ENCODE data around the gene SYT13. TPM values are rescaled to one million over a fixed set of nuclear protein-coding genes. Genes with fewer than 3 reads are reported as not detected.

The SYT13 gene
- total RNA-seq, 2 experiments from 2014 or later: not detected

- CTCF ChIA-PET: no interaction called here
- POLR2A ChIA-PET: no interaction called here
These were observed 56.6 kb downstream of the SYT13 start for GRCh38 chr11:45229401-45230020.

- ChIA-PET CTCF (interaction anchor here (0.8 kb wide), 1 partner anchor 292 kb away, joined by 3 read pairs; no protein-coding TSS in a partner anchor), POLR2A (no interaction called here)
These were observed 58.3 kb downstream of the SYT13 start for GRCh38 chr11:45227836-45228235.

DNA sequence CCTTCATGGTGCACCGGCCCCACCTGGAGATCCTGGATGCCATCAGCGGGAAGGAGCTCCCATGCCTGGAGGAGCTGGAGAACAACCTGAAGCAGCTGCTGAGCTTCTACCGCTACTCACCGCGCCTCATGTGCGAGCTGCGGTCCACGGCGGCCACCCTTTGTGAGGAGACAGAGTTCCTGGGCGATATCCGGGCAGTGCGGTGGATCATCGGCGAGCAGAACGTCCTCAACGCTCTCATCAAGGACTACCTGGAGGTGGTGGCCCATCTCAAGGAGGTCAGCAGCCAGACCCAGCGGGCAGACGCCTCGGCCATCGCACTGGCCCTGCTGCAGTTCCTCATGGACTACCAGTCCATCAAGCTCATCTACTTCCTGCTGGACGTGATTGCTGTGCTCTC is 59.2 kb downstream of the SYT13 start:
- POLR2A ChIA-PET: no interaction called here
- CTCF ChIA-PET: no interaction called here

DNA sequence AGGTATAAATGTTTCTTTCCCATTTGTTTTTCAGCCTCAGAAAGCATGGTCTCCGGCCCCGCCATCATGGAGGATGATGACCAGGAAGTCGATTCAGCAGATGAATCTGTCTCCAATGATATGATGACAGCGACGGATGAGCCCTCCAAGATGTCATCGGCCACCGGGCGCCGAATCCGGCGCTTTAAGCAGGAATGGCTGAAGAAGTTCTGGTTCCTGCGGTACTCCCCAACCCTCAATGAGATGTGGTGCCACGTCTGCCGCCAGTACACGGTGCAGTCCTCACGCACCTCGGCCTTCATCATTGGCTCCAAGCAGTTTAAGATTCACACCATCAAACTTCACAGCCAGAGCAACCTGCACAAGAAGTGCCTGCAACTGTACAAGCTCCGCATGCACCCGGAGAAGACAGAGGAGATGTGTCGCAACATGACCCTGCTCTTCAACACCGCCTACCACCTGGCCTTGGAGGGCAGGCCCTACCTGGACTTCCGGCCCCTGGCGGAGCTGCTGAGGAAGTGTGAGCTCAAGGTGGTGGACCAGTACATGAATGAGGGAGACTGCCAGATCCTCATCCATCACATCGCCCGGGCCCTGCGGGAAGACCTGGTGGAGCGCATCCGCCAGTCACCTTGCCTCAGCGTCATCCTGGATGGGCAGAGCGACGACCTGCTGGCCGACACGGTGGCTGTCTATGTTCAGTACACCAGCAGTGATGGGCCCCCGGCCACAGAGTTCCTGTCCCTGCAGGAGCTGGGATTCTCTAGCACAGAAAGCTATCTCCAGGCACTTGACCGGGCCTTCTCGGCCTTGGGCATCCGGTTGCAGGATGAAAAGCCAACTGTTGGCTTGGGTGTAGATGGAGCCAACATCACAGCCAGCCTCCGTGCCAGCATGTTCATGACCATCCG is 59.9 kb downstream of the SYT13 start:
- ChIA-PET CTCF (no interaction called here), POLR2A (no interaction called here)

GRCh38 chr11:45225277-45225676 is 60.9 kb downstream of the SYT13 start:
- CTCF ChIA-PET: no interaction called here

GRCh38 chr11:45224766-45225165 is 61.4 kb downstream of the SYT13 start:
- CTCF ChIA-PET: no interaction called here
- POLR2A ChIA-PET: no interaction called here

More at GRCh38 chr11:45225277-45225676, 60.9 kb downstream of the SYT13 start:
- POLR2A ChIA-PET: no interaction called here

- POLR2A ChIA-PET: no interaction called here
- CTCF ChIA-PET: no interaction called here
These were observed 62.6 kb downstream of the SYT13 start for GRCh38 chr11:45223496-45223895.

- CTCF ChIA-PET: no interaction called here
- POLR2A ChIA-PET: no interaction called here
These were observed 66.7 kb downstream of the SYT13 start for GRCh38 chr11:45219411-45219810.

DNA sequence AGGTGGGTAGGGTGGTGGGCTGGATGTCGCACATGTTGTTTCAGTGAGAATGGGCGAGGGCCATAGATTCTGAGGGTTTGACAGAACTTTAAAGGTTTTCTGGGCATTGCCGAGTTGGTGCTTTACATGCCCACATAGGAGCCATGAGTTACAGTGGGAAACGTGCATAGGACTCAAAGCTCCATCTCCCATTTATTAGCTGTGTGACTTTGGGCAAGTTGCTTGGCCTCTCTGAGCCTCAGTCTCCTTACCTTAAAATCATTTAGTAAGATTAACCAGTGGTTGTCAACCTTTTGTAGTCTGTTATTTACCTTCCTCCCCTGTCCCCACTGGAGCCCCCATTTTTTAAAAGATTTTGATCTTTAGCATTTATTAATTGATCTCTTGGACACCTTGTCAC is 67.4 kb downstream of the SYT13 start:
- ChIA-PET CTCF (no interaction called here), POLR2A (no interaction called here)

DNA sequence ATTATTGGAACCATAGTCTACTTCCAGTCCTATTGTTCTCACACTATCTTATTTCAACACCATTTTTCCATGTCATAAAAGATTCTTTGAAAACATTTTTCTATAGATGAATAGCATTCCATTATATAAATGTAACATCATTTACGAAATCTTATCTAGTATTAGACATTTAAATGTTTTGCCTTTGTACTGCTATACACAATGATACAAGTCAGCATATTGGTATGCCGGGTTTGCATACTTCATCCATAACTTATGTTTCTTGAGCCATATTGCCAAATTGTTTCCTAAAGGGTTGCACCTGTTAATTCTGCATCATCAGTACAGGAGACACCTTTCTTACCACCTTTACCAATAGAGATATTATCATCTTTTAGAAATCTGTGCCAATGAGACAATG is 68.2 kb downstream of the SYT13 start:
- CTCF ChIA-PET: no interaction called here
- POLR2A ChIA-PET: no interaction called here

- CTCF ChIA-PET: interaction anchor here (1.4 kb wide), 1 partner anchor 17 kb away, joined by 4 read pairs; no protein-coding TSS in a partner anchor
- POLR2A ChIA-PET: no interaction called here
These were observed 69.2 kb downstream of the SYT13 start for GRCh38 chr11:45216901-45217300.

DNA sequence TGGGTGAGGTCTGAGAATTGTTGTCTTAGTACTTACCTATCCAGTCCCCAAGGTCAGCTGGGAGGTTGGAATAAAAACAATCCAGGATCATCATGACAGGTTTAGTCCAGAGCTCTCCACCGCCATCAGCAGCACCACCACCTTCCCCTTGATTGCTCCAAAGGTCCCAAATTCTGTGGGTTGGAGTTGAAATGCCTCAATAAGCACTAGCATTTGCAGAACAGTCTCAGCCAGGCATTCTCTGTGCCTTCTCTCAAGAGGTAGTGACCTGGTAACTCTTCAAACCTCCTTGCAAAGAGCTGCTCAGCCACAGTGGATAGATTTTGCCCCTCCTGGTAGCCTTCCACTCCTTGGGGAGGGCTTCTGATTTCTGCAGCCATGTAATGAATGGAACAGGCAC is 70.1 kb downstream of the SYT13 start:
- CTCF ChIA-PET: interaction anchor here (1.4 kb wide), 1 partner anchor 18 kb away, joined by 4 read pairs; no protein-coding TSS in a partner anchor
- POLR2A ChIA-PET: no interaction called here

DNA sequence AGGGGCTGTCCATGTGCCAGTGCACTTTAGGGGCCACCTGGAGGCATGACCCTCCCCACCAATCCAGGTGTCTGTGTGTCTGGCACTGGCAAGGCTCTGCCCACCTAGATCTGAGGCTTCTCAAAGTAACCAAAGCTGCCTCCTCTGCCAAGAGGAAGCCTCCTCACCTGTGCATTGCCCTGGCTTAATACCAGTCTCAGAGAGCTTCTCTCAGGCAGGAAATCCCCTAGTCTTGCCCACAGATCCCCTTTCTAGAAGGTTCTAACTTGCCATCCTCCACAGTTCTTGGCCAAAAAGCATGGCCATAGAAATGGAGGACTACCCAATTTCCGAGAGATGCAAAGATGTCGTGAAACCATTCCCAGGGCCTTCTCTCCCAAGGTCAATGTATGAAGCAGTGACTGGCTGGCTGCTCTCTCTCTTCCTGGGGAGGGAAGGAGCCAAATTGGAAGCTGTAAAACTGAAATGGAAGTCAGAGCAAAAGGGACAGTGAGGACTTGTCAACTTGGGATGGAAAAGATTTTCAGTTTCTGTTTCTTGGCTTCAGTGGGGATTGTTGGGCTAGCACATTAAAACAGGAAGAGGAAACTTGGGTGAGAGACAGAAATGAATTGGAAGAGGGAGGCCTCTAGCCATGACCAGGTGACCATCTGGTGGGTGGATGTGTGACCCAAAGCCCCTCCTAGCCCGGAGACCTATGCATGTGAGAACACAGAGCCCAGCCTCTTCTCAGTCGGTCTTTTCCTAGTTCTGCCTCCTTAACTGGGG is 70.9 kb downstream of the SYT13 start:
- CTCF ChIA-PET: interaction anchor here (1.4 kb wide), 1 partner anchor 18 kb away, joined by 4 read pairs; no protein-coding TSS in a partner anchor
- POLR2A ChIA-PET: no interaction called here

DNA sequence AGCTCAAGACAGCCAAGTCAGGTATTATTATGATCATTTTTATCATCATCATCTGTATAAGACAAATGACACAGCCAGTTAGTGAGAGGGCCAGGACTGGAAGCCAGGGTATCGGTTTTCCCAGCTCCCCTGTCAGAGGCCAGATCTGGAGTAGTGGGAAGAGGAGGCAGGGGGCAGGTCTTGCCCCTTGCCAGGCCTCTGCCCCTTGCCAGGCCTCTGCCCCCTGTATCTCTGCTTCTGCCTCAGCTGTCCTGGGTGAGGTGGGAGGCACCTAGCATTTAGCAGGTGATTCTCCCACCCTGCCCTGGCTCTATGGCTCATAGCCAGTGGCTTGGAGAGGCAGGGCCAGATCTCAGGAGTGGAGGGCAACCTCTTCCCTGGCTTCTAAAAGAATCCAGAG is 72.4 kb downstream of the SYT13 start:
- ChIA-PET CTCF (interaction anchor here (1.3 kb wide), 1 partner anchor 20 kb away, joined by 3 read pairs; no protein-coding TSS in a partner anchor), POLR2A (no interaction called here)

DNA sequence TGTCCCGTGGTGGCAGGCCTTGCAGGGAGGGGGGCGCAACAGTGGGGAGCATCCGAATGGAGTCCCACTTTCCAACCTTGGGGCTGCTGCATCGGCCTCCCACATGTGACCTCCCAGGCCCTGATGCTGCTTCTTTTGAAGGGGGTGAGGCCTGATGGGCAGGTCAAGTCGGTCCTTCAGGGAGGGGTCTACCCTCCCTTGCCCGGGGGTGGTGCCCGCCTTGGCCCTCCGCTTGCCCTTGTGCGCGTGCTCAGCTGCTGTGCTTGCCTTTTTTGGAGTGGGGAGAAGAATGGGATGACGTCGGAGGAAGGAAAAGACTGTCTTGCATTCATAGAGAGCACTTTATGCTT is 72.8 kb downstream of the SYT13 start:
- CTCF ChIA-PET: no interaction called here
- POLR2A ChIA-PET: no interaction called here

DNA sequence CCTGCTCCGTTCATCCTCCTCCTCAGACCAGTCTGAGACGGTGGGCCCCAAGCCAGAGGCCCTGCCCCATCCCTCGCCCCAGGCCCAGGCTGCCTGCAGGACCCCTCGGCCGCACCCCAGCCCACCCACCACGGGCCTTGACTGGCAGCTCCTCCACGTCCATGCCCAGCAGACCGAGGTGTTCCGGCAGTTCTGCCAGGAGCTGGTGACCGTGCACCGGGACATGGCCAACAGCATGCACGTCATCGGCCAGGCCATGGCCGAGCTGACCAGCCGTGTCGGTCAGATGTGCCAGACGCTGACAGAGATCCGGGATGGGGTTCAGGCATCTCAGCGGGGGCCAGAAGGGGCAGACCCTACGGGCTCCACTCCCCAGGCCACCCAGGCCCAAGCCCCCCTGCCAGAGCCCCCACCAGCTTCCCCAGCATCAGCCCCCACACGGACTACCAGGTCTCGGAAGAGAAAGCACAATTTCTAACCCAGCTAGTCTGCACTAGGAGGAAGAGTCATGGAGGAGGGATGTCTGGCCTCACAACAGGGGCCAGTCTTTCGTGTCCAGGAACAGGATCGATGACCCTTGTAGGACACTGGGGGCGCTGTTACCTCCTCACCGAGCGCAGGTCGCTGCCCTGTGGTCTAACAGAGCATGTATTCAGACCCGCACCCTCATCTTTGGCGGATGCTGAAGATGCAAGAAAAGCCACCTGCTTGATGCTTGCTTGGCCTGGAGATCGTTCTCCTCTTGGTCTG is 73.4 kb downstream of the SYT13 start:
- ChIA-PET POLR2A (no interaction called here), CTCF (no interaction called here)

- ChIA-PET CTCF (no interaction called here), POLR2A (no interaction called here)
These were observed 74.4 kb downstream of the SYT13 start for GRCh38 chr11:45211732-45212131.

DNA sequence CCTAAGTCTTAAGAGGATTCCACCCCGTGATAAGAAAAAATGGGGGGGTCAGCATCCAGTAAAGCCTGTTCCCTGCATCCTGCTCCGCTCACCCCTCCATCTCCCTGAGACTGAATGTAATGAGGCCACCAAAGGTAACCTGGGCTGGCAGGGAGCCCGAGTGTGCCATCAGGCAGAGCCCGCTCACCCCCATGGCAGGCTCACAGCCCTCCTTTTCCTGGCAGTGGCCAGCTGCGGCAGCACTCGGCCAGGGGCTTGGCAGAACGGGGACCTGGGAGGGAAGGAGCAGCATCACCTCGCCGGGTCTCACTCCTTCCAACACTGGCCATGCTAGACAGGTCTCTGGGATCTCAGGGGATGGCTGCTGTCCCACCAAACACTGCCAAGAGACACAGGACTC is 75.3 kb downstream of the SYT13 start:
- ChIA-PET CTCF (interaction anchor here (1.0 kb wide), 1 partner anchor 16 kb away, joined by 3 read pairs; no protein-coding TSS in a partner anchor), POLR2A (no interaction called here)

GRCh38 chr11:45209891-45210699 is 76.0 kb downstream of the SYT13 start:
- ChIA-PET CTCF (interaction anchor here (1.0 kb wide), 1 partner anchor 15 kb away, joined by 3 read pairs; no protein-coding TSS in a partner anchor), POLR2A (no interaction called here)

All from activated CD8-positive, alpha-beta memory T cell treated with anti-CD3 and anti-CD28 coated beads for 36 hours (primary cell).